Progenitor cell of endocrine pancreas (in vitro differentiated cells): ENCODE measurements around the gene FLRT2. TPM values are rescaled to one million over a fixed set of nuclear protein-coding genes. Genes with fewer than 3 reads are reported as not detected.

Source experiments
- DNase-seq: peaks from one replicate; pipeline ENCODE4 v3.0.0; 2021; ENCODE audit warnings: low spot score; ENCODE audit not compliant: unreplicated experiment
- H3K27ac Mint-ChIP-seq: 2 replicates; pipeline ENCODE4 v1.8.0; 2021; ENCODE audit warnings: mild to moderate bottlenecking, moderate library complexity, mixed read lengths
- H3K27me3 Mint-ChIP-seq: 2 replicates; pipeline ENCODE4 v1.8.0; 2021; ENCODE audit warnings: mixed read lengths
- H3K36me3 Mint-ChIP-seq: 2 replicates; pipeline ENCODE4 v1.8.0; 2022; ENCODE audit warnings: mixed read lengths; ENCODE audit not compliant: insufficient read depth
- H3K4me1 Mint-ChIP-seq: 2 replicates; pipeline ENCODE4 v1.8.0; 2021; ENCODE audit warnings: low read depth, mixed read lengths
- H3K4me3 Mint-ChIP-seq: 2 replicates; pipeline ENCODE4 v1.8.0; 2021; ENCODE audit warnings: low read depth, mild to moderate bottlenecking, moderate library complexity, mixed read lengths
- H3K9me3 Mint-ChIP-seq: 2 replicates; pipeline ENCODE4 v1.8.0; 2021; ENCODE audit warnings: low read depth, mixed read lengths
- total RNA-seq: library from RNA; stranded (reverse); gene quantifications from 2 replicates; pipeline ENCODE4 v1.2.1, GENCODE V29; 2021
- TF ChIP-seq, protein P1 (sequence below): fragments of 200-600 bp; sonication (generic); IDR thresholded peaks from one replicate; pipeline ENCODE4 v1.5.0; 2021; ENCODE audit warnings: antibody characterized with exemption, mild to moderate bottlenecking; ENCODE audit not compliant: unreplicated experiment

Gene FLRT2
- total RNA-seq, 1 donor from 2014 or later = 312 TPM

DNA sequence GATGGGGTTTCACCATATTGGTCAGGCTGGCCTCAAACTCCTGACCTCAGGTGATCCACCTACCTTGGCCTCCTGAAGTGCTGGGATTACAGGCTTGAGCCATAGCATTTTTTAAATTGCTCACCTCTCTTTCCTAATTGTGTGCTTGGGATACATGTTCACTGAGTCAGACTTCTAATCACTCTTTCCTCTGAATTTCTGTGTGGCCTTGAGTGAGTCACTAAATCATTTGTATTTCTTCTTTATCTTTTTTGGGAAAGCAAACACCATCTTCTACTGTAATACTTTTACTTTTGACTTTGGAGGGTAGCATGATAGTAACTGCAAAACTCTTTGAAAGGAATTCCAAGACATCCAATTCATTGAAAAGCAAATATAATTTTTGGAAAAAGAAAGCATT, 60.8 kb downstream of the FLRT2 start:
- no peak for DNase-seq
- H3K36me3 Mint-ChIP-seq = peaks cover 48% of the 10 kb centered on the region
- no peak overlapping the region for H3K4me3 Mint-ChIP-seq
- peaks cover 20% of the 10 kb centered on the region for H3K9me3 Mint-ChIP-seq
- H3K4me1 Mint-ChIP-seq = peaks cover 14% of the 10 kb centered on the region
- TF ChIP-seq, protein P1, sequence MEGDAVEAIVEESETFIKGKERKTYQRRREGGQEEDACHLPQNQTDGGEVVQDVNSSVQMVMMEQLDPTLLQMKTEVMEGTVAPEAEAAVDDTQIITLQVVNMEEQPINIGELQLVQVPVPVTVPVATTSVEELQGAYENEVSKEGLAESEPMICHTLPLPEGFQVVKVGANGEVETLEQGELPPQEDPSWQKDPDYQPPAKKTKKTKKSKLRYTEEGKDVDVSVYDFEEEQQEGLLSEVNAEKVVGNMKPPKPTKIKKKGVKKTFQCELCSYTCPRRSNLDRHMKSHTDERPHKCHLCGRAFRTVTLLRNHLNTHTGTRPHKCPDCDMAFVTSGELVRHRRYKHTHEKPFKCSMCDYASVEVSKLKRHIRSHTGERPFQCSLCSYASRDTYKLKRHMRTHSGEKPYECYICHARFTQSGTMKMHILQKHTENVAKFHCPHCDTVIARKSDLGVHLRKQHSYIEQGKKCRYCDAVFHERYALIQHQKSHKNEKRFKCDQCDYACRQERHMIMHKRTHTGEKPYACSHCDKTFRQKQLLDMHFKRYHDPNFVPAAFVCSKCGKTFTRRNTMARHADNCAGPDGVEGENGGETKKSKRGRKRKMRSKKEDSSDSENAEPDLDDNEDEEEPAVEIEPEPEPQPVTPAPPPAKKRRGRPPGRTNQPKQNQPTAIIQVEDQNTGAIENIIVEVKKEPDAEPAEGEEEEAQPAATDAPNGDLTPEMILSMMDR = no peak
- H3K27ac Mint-ChIP-seq = no peak overlapping the region
- H3K27me3 Mint-ChIP-seq = no peaks in the 10 kb centered on the region

GRCh38 chr14:85594217-85594616, 64.3 kb downstream of the FLRT2 start:
- no peak for DNase-seq
- TF ChIP-seq, protein P1 = no peak

DNA sequence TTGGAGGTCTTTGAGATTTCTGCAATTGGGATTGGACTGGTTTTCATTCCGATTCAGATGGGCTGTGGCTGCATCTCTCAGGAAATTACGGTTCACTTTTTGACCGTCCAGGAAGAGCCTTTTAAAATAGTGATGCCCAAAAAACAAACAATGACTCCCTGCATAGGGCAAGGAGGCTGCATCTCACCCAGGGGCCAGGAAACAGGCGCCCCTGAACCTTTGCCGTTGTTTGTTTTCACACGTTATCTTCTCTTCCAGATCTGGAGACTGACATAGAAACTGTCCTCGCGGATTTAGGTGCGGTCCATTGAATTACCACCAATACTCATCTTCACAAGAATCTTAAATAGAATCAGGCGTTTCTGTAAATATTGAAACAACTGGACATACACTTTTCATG, 66.0 kb downstream of the FLRT2 start:
- peaks cover 25% of the 10 kb centered on the region for H3K4me1 Mint-ChIP-seq
- H3K27me3 Mint-ChIP-seq = no peaks in the 10 kb centered on the region
- no peak for DNase-seq
- peak overlapping the region; percentile 56 for H3K27ac Mint-ChIP-seq
- peaks cover 33% of the 10 kb centered on the region for H3K36me3 Mint-ChIP-seq
- TF ChIP-seq, protein P1 = no peak
- no peak overlapping the region for H3K4me3 Mint-ChIP-seq
- no peaks in the 10 kb centered on the region for H3K9me3 Mint-ChIP-seq

More at GRCh38 chr14:85594217-85594616, 64.3 kb downstream of the FLRT2 start:
- peaks cover 10% of the 10 kb centered on the region for H3K9me3 Mint-ChIP-seq
- no peak overlapping the region for H3K27ac Mint-ChIP-seq
- peaks cover 17% of the 10 kb centered on the region for H3K4me1 Mint-ChIP-seq
- peaks cover 38% of the 10 kb centered on the region for H3K36me3 Mint-ChIP-seq
- H3K27me3 Mint-ChIP-seq = no peaks in the 10 kb centered on the region
- no peak overlapping the region for H3K4me3 Mint-ChIP-seq

DNA sequence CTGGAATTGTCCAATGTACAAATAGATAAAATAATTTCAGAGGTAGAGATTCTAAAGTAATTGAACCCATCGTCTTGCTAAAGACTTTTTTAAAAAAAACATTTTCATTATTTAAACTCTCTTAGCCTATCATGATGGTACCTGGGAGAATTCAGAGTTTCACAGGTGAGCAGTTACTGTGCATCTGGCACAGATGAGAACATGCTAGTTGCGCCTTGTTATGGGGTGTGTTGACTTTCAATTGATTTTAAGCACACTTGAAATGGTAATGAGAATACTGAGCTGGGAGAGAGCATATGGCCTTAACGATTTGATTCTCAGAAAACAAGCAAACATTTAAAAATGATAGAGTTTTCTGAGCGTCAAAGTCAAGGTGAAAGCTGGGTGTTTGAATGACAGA, 66.6 kb downstream of the FLRT2 start:
- peaks cover 31% of the 10 kb centered on the region for H3K36me3 Mint-ChIP-seq

DNA sequence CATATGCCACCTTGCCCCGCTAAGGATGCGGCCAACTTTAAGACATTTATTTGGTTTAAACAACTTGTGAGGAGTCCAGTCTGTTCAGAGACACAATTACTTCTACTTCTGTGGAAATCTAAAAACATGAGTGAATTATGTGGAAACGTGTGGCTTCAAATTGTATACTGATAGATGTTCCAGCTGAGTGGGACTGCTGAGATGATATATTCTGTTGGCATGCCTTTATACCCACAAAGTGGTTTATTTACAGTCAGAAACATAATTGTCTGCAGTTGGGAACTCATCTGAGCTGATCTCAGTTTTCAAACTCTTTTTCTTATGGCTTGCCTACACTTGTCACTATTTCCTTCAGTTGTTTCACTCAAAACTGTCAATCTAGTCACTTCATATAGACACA, 67.8 kb downstream of the FLRT2 start:
- DNase-seq = no peak
- no peaks in the 10 kb centered on the region for H3K9me3 Mint-ChIP-seq
- H3K27ac Mint-ChIP-seq = no peak overlapping the region
- peaks cover 27% of the 10 kb centered on the region for H3K36me3 Mint-ChIP-seq
- TF ChIP-seq, protein P1 = no peak
- H3K4me3 Mint-ChIP-seq = no peak overlapping the region
- H3K27me3 Mint-ChIP-seq = no peaks in the 10 kb centered on the region
- peaks cover 29% of the 10 kb centered on the region for H3K4me1 Mint-ChIP-seq

More for the DNA sequence above, 66.6 kb downstream of the FLRT2 start:
- peak overlapping the region; percentile 56 for H3K27ac Mint-ChIP-seq
- H3K9me3 Mint-ChIP-seq = no peaks in the 10 kb centered on the region
- no peaks in the 10 kb centered on the region for H3K27me3 Mint-ChIP-seq
- no peak overlapping the region for H3K4me3 Mint-ChIP-seq
- TF ChIP-seq, protein P1 = no peak
- no peak for DNase-seq
- peaks cover 24% of the 10 kb centered on the region for H3K4me1 Mint-ChIP-seq
